ENCODE measurements around the gene HSPA12B. TPM values are rescaled to one million over a fixed set of nuclear protein-coding genes. Genes with fewer than 3 reads are reported as not detected.

The HSPA12B gene
- total and polyA plus RNA-seq, 7 donors = 0.69 to 10.5 (median 6.1) TPM

DNA sequence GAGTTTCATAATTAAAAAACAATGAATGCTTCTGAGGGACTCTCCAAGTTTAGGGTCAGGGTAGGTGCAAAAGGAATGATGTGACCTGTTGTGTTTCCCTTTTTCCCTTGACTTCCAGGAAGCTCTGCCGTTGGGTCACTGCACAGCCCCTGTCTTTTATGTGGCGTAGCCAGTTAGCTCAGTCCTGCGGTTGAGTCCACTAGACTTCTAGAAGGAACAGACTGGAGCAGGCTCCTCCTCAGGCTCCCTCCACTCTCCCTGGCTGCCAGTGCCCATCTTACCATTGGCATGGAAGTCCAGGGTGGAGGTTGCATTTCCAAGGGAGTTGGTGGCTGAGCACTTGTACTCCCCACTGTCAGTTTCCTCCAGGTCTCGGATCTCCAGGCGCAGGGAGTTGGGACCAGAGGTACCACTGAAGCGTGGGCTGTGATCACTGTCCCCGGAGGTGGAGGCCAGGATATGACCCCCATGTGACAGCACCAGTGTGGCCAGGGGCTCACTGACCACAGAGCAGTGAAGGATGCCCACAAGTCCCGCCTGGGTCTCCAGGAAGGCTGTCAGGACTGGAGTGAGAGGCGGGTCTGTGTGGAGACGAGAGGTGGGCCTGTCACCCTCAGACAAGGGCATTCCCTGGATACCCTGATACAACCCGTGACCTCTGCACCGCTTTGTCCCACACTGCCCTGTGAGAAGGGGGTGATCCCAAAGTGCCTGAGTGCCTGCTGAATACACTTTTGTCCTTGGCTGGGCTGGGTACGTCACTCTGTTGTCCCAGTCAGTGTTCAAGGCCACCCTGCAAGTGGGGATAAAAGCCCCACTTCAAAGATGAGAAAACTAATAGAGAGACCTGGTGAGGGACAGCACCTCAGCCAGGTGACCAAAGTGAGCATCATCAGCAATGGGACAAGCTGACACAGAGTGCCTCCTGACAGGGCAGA lies 31.2 kb upstream of the HSPA12B start:
- TF ChIP-seq POLR2AphosphoS5 (IDR thresholded peaks at IDR 0.05) (no peak), POLR2A (IDR thresholded peaks at IDR 0.05) (no peak), EP300 (IDR thresholded peaks at IDR 0.05) (no peak)
- TF ChIP-seq, protein P1, sequence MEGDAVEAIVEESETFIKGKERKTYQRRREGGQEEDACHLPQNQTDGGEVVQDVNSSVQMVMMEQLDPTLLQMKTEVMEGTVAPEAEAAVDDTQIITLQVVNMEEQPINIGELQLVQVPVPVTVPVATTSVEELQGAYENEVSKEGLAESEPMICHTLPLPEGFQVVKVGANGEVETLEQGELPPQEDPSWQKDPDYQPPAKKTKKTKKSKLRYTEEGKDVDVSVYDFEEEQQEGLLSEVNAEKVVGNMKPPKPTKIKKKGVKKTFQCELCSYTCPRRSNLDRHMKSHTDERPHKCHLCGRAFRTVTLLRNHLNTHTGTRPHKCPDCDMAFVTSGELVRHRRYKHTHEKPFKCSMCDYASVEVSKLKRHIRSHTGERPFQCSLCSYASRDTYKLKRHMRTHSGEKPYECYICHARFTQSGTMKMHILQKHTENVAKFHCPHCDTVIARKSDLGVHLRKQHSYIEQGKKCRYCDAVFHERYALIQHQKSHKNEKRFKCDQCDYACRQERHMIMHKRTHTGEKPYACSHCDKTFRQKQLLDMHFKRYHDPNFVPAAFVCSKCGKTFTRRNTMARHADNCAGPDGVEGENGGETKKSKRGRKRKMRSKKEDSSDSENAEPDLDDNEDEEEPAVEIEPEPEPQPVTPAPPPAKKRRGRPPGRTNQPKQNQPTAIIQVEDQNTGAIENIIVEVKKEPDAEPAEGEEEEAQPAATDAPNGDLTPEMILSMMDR (IDR thresholded peaks at IDR 0.05) = no peak
- Histone ChIP-seq H3K27ac (no peak overlapping the region), H3K4me1 (no peaks in the 10 kb centered on the region), H3K27me3 (no peaks in the 10 kb centered on the region), H3K4me3 (no peak overlapping the region), H3K9me3 (peaks cover 0 to 4% (median 1%) of the 10 kb centered on the region in 4 donors), H3K36me3 (no peaks in the 10 kb centered on the region)
- 85 to 89% methylated on average over 13 of the region's 13 CpGs for WGBS, 2 donors
- intact Hi-C loops (cut with DNase I) = no loop called here
- no peak for DNase-seq

DNA sequence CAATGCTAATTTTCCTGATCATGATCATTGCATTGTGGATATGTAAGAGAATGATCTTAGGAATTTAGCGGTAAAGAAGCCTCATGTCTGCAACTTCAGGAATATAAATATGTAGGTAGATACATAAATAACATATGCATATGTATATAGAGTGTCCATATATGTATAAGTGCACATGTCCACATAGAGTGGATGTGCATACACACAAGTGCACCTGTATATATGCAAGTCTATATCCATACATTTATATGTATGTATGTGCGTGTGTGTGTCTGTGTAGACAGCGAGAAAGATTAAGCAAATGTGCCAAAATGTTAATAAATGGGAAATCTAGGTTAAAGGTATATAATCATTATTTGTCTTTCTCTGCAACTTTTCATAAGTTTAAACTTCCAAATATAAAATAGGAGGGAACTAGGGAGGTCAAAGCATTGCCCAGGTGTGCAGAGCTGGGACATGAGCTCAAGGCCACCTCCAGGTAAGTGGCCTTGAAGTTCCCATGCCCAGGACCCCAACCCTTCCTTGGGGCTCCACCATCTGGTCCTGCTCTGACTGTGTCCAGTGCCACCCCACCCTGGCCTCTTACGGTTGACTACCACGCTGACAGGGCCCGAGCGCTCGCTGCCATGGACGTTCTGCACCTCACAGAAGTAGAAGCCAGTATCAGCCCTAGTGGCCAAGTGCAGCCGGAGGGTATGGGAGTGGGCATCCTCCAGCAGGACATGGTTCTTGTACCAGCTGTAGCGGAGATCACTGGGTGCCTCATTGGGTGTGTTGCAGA lies 29.7 kb upstream of the HSPA12B start:
- no peak for DNase-seq
- Histone ChIP-seq H3K9me3 (no peaks in the 10 kb centered on the region), H3K36me3 (no peaks in the 10 kb centered on the region), H3K4me3 (no peak overlapping the region), H3K4me1 (no peaks in the 10 kb centered on the region), H3K27ac (no peak overlapping the region), H3K27me3 (no peaks in the 10 kb centered on the region)
- WGBS, 2 donors = 92 to 94% methylated on average over 11 of the region's 11 CpGs
- TF ChIP-seq, protein P1 (IDR thresholded peaks at IDR 0.05) = no peak
- TF ChIP-seq POLR2AphosphoS5 (IDR thresholded peaks at IDR 0.05) = no peak
- TF ChIP-seq POLR2A (IDR thresholded peaks at IDR 0.05) = no peak
- TF ChIP-seq EP300 (IDR thresholded peaks at IDR 0.05) = no peak
- intact Hi-C loops (cut with DNase I) = no loop called here

DNA sequence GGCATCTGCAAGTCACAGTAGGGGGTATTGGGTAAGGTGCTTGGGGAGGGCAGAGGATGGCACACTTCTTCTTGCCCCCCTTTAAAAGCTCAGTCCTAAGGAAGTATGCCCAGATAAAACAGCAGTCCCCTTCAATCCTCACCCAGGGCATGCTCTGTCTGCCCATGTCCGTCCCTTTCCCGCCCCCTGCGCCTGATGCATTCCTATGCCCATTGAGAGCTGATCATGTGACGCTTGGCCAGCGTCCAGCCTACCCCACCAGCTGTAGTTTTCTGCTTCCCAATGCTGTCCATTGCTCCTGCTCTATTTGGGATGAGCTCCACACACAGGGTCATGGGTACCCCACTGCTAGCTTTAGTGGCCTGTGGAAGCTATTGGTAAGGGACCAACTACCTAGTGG lies 28.4 kb upstream of the HSPA12B start:
- Histone ChIP-seq H3K9me3 (no peaks in the 10 kb centered on the region), H3K4me1 (no peaks in the 10 kb centered on the region), H3K36me3 (no peaks in the 10 kb centered on the region), H3K27me3 (no peaks in the 10 kb centered on the region), H3K27ac (no peak overlapping the region), H3K4me3 (no peak overlapping the region)
- TF ChIP-seq POLR2AphosphoS5 (IDR thresholded peaks at IDR 0.05) = no peak
- TF ChIP-seq POLR2A (IDR thresholded peaks at IDR 0.05) = no peak
- TF ChIP-seq, protein P1 (IDR thresholded peaks at IDR 0.05) = no peak
- TF ChIP-seq EP300 (IDR thresholded peaks at IDR 0.05) = no peak
- no peak for DNase-seq
- intact Hi-C loops (cut with DNase I) = no loop called here
- WGBS, 2 donors = 78 to 85% methylated on average over 5 of the region's 5 CpGs

DNA sequence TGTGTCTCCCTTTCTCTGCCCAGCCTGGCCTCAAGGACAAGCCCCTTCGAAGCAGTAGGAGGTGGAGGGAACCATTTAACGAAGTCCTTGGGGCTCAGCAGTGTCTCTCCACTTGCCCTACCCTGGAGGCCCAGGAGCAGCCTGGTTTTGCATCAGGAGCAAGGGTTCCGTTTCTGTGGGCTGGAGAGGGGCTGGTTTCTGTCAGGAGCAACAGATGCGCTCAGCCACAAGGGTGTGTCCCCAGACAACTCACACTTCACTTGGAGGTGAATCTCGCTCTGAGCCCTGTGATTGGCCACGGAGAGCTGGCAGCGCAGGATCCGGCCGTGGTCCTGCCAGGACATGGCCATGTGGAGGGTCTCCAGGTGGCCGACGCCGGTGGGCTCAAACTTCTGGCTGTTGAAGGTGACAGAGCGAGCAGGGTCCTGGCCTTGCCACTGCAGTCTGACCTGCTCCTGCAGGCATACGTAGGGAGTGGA lies 27.0 kb upstream of the HSPA12B start:
- Histone ChIP-seq H3K27me3 (no peaks in the 10 kb centered on the region), H3K4me1 (peaks cover 0 to 6% (median 3%) of the 10 kb centered on the region in 4 donors), H3K27ac (no peak overlapping the region), H3K36me3 (no peaks in the 10 kb centered on the region), H3K4me3 (no peak overlapping the region), H3K9me3 (no peaks in the 10 kb centered on the region)
- DNase-seq = no peak
- 81 to 83% methylated on average over 14 of the region's 14 CpGs for WGBS, 2 donors
- intact Hi-C loops (cut with DNase I) = no loop called here
- no peak for TF ChIP-seq POLR2A (IDR thresholded peaks at IDR 0.05)
- TF ChIP-seq POLR2AphosphoS5 (IDR thresholded peaks at IDR 0.05) = no peak
- TF ChIP-seq, protein P1 (IDR thresholded peaks at IDR 0.05) = no peak
- no peak for TF ChIP-seq EP300 (IDR thresholded peaks at IDR 0.05)
